GM23248 (cell line): ENCODE measurements around the gene CCDC66.

Experiments
- EZH2 ChIP-seq: fragments of 200-600 bp; sonication (generic); IDR thresholded peaks from 2 replicates; pipeline ENCODE4 v1.6.1; 2018; ENCODE audit warnings: antibody characterized with exemption, mild to moderate bottlenecking; ENCODE audit not compliant: insufficient read depth, poor library complexity, severe bottlenecking
- EZH2phosphoT487 ChIP-seq: fragments of 200-600 bp; sonication (generic); IDR thresholded peaks from 2 replicates; pipeline ENCODE4 v1.6.1; 2018; ENCODE audit warnings: antibody characterized with exemption, moderate library complexity, mild to moderate bottlenecking, low read depth; ENCODE audit not compliant: insufficient read depth

DNA sequence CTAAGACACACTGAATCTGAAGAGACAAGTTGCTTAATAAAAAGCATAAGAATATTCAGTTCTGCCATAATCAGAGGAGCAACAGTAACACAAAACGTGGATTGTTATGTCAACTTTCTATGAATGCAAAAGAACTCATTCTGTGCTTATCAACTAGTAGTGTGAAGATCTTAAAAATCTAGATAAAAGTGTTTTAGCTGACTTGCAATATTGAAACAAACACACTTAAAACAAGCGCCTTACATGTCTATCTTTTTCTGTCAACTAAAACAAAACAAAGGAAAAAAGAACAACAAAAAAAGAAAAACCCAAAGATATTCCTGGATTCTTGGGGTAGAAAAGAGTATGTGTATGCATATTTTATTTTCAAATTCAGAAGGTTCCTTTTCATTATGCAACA is 88.4 kb downstream of the CCDC66 start:
- TF ChIP-seq EZH2 = no peak
- no peak for TF ChIP-seq EZH2phosphoT487
